Left kidney (tissue), 2 donors: ENCODE results near the gene PDE3B. TPM values are rescaled to one million over a fixed set of nuclear protein-coding genes. Genes with fewer than 3 reads are reported as not detected.
A peak's percentile ranks its signal among the peaks of the same experiment; 100 is the strongest.
"Not testable (repeated sequence)": the region's sequence is repeated elsewhere in the genome, so short reads cannot be mapped to it uniquely, and the experiment has no call there.

ENCODE experiments used
- DNase-seq: peaks from one replicate; pipeline ENCODE4 v3.0.0-alpha.2; 2013
- polyA plus RNA-seq: library from polyadenylated mRNA; unstranded; fragments of 120-200 nt; gene quantifications from one replicate; pipeline ENCODE4 v1.2.1, GENCODE V29; 2013; ENCODE audit not compliant: insufficient read length

The PDE3B gene
- polyA plus RNA-seq, 1 donor, result 10.5 TPM

- DNase-seq, result no peak
Measured at GRCh38 chr11:14746857-14747395, 103.3 kb downstream of the PDE3B start.

- DNase-seq, result no peak
Measured at GRCh38 chr11:14748090-14748489, 104.5 kb downstream of the PDE3B start.

- DNase-seq, result no peak
Measured at GRCh38 chr11:14750911-14751310, 107.3 kb downstream of the PDE3B start.

GRCh38 chr11:14751975-14752407 lies 108.4 kb downstream of the PDE3B start:
- no peak for DNase-seq

- DNase-seq, result no peak
Measured at GRCh38 chr11:14755140-14755539, 111.5 kb downstream of the PDE3B start.

GRCh38 chr11:14756349-14756748 lies 112.7 kb downstream of the PDE3B start:
- DNase-seq, result no peak

- DNase-seq, result not testable (repeated sequence)
Measured at GRCh38 chr11:14759300-14760012, 115.9 kb downstream of the PDE3B start.

GRCh38 chr11:14764179-14764578 lies 120.6 kb downstream of the PDE3B start:
- DNase-seq, result no peak

GRCh38 chr11:14764579-14765527 lies 121.2 kb downstream of the PDE3B start:
- DNase-seq, result no peak

- DNase-seq, result no peak
Measured at GRCh38 chr11:14766585-14766984, 123.0 kb downstream of the PDE3B start.

GRCh38 chr11:14768526-14769188 lies 125.1 kb downstream of the PDE3B start:
- DNase-seq, result no peak

GRCh38 chr11:14773755-14774154 lies 130.2 kb downstream of the PDE3B start:
- DNase-seq, result no peak

GRCh38 chr11:14774721-14775120 lies 131.1 kb downstream of the PDE3B start:
- no peak for DNase-seq

GRCh38 chr11:14775897-14776296 lies 132.3 kb downstream of the PDE3B start:
- no peak for DNase-seq

GRCh38 chr11:14778460-14778859 lies 134.9 kb downstream of the PDE3B start:
- DNase-seq, result not testable (repeated sequence)

- DNase-seq, result no peak
Measured at GRCh38 chr11:14783788-14784187, 140.2 kb downstream of the PDE3B start.

- DNase-seq, result no peak
Measured at GRCh38 chr11:14784230-14784629, 140.6 kb downstream of the PDE3B start.

GRCh38 chr11:14789879-14790484 lies 146.4 kb downstream of the PDE3B start:
- peak; percentile 7 for DNase-seq

GRCh38 chr11:14793546-14793945 lies 149.9 kb downstream of the PDE3B start:
- DNase-seq, result no peak

GRCh38 chr11:14796028-14796427 lies 152.4 kb downstream of the PDE3B start:
- DNase-seq, result not testable (repeated sequence)

GRCh38 chr11:14803846-14804245 lies 160.2 kb downstream of the PDE3B start:
- DNase-seq, result no peak

GRCh38 chr11:14809466-14809865 lies 165.9 kb downstream of the PDE3B start:
- DNase-seq, result no peak
